ENCODE data around the gene TMEM244. TPM values are rescaled to one million over a fixed set of nuclear protein-coding genes. Genes with fewer than 3 reads are reported as not detected.

The TMEM244 gene
- total and polyA plus RNA-seq, 8 donors: not detected

GRCh38 chr6:129785047-129785755, 75.9 kb downstream of the TMEM244 start:
- WGBS, 5 donors: 78 to 85% (median 83%) methylated on average over 4 of the region's 4 CpGs
- no peaks in the 10 kb centered on the region for H3K4me1 ChIP-seq
- H3K36me3 ChIP-seq: no peaks in the 10 kb centered on the region
- TF ChIP-seq POLR2A (IDR thresholded peaks at IDR 0.05) (no peak), CTCF (IDR thresholded peaks at IDR 0.05) (no peak), EP300 (IDR thresholded peaks at IDR 0.05) (no peak), POLR2AphosphoS5 (IDR thresholded peaks at IDR 0.05) (no peak)
- DNase-seq: no peak
- no peak overlapping the region for H3K4me3 ChIP-seq
- no peak overlapping the region for H3K27ac ChIP-seq
- no peaks in the 10 kb centered on the region for H3K27me3 ChIP-seq
- H3K9me3 ChIP-seq: no peaks in the 10 kb centered on the region
- intact Hi-C loops (cut with DNase I; ENCODE audit: low total_unique reads): no loop called here

Small RNA genes within 50 kb of the gene (small RNA-seq; reads per million reads assigned to genes)
- 0 reads per million in 4 donors for gene AL451046.2

Other genes with a start within 250 kb of the TMEM244 start
- gene ARHGAP18, start 151.1 kb downstream of the TMEM244 start, total RNA-seq: 100 to 1,000 TPM in 1 of 5 donors, 10 to 100 TPM in 4; 20.0 to 104 (median 34.4) TPM
- gene ARHGAP18, start 151.1 kb downstream of the TMEM244 start, polyA plus RNA-seq: 10 to 100 TPM in 2 of 3 donors, 1 to 10 TPM in 1; 6.0 to 26.0 (median 20.5) TPM
- gene L3MBTL3, start 157.3 kb upstream of the TMEM244 start, total RNA-seq: 10 to 100 TPM in 3 of 5 donors, 1 to 10 TPM in 1, not detected in 1; 3.1 to 51.9 (median 14.9) TPM
- gene L3MBTL3, start 157.3 kb upstream of the TMEM244 start, polyA plus RNA-seq: 1 to 10 TPM; 1.8 to 2.7 (median 1.8) TPM

All from stomach (tissue), 9 donors.